ENCODE results near the gene FNDC11.

The FNDC11 gene

DNA sequence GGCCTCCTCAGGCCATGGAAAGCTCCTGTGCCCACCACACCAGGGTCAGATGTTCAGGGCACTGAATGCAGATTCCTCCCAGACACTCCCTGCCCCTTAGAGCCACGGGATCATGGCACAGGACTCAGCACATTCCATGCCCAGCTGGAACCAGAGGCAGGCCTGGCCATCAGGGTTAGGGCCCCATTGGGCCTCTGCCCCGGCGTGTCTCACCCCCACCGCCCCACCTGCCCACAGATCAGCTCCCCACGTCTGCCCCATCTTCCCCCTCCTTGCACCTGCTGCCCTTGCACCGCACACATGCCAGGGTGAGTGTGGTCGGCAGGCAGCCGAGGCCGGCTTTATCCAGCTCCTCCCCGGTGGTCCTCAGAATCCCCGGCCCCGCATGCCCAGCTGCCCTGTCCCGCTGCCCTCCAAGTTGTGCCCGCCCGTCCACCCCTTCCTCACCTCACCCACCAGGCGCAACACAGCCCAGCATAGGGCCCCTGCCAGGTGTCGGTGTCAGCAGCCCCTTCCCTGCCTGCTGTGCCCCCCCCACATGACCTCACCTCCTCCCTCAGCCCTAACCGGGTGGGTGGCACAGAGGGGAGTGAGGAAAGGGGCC lies 4.2 kb upstream of the FNDC11 start:
- H3K27ac ChIP-seq = no peak overlapping the region
- no peak for TF ChIP-seq CTCF (IDR thresholded peaks at IDR 0.05)
- peaks cover 100% of the 10 kb centered on the region for H3K27me3 ChIP-seq
- H3K36me3 ChIP-seq = no peaks in the 10 kb centered on the region
- no peaks in the 10 kb centered on the region for H3K9me3 ChIP-seq
- H3K4me1 ChIP-seq (ENCODE audit: control insufficient read depth in 1 of 2, insufficient read depth in 1 of 2, low read depth in 1 of 2, low read length in 1 of 2) = peaks cover 9 to 17% of the 10 kb centered on the region in 2 experiments
- H3K4me3 ChIP-seq (ENCODE audit: low read depth in 1 of 2, low read length in 1 of 2) = no peak overlapping the region

GRCh38 chr20:63551068-63551467 lies 2.9 kb upstream of the FNDC11 start:
- Histone ChIP-seq H3K27me3 (peaks cover 100% of the 10 kb centered on the region), H3K4me1 (ENCODE audit: control insufficient read depth in 1 of 2, insufficient read depth in 1 of 2, low read depth in 1 of 2, low read length in 1 of 2) (peaks cover 9 to 17% of the 10 kb centered on the region in 2 experiments), H3K4me3 (ENCODE audit: low read depth in 1 of 2, low read length in 1 of 2) (no peak overlapping the region), H3K27ac (no peak overlapping the region), H3K36me3 (peaks cover 7% of the 10 kb centered on the region), H3K9me3 (no peaks in the 10 kb centered on the region)
- no peak for TF ChIP-seq CTCF (IDR thresholded peaks at IDR 0.05)

GRCh38 chr20:63552481-63553249 lies 1.3 kb upstream of the FNDC11 start:
- Histone ChIP-seq H3K4me1 (ENCODE audit: control insufficient read depth in 1 of 2, insufficient read depth in 1 of 2, low read depth in 1 of 2, low read length in 1 of 2) (peaks cover 9 to 17% of the 10 kb centered on the region in 2 experiments), H3K9me3 (no peaks in the 10 kb centered on the region), H3K27ac (no peak overlapping the region), H3K36me3 (peaks cover 22% of the 10 kb centered on the region), H3K27me3 (peaks cover 91% of the 10 kb centered on the region), H3K4me3 (ENCODE audit: low read depth in 1 of 2, low read length in 1 of 2) (peak overlapping the region in 1 of 2 experiments; percentile 55)
- no peak for TF ChIP-seq CTCF (IDR thresholded peaks at IDR 0.05)

DNA sequence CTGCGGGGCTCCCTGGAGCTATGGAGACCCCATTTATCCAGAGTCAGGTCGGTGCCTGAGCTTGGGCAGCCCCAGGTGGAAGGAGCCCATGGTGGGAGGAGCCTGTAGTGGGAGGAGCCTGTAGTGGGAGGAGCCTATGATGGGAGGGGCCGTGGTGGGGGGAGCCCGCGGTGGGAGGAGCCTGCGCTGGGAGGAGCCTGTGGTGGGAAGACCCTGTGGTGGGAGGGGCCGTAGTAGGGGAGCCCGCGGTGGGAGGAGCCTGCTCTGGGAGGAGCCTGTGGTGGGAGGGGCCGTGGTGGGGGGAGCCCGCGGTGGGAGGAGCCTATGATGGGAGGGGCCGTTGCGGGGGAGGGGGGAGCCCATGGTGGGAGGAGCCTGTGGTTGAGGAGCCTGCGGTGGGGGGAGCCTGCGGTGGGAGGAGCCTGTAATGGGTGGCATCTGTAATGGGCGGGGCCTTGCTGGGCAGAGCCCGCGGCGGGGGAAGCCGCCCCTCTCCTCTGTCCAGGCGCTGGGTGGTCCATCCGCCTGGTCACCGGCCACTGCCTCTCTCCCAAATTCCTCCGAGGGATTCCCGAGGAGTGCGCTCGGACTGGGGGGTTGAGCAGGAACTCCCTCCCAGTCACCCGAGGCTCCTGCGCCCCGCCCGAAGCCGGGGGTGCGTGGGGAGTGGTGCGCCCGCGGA lies 567 bp upstream of the FNDC11 start:
- Histone ChIP-seq H3K36me3 (peaks cover 29% of the 10 kb centered on the region), H3K27ac (peak overlapping the region; percentile 21), H3K4me1 (ENCODE audit: control insufficient read depth in 1 of 2, insufficient read depth in 1 of 2, low read depth in 1 of 2, low read length in 1 of 2) (peaks cover 9 to 17% of the 10 kb centered on the region in 2 experiments), H3K9me3 (no peaks in the 10 kb centered on the region), H3K27me3 (peaks cover 84% of the 10 kb centered on the region), H3K4me3 (ENCODE audit: low read depth in 1 of 2, low read length in 1 of 2) (peak overlapping the region; percentile 55 to 60)
- no peak for TF ChIP-seq CTCF (IDR thresholded peaks at IDR 0.05)

- peak overlapping the region; percentile 32 to 55 for H3K4me3 ChIP-seq (ENCODE audit: low read depth in 1 of 2, low read length in 1 of 2)
- H3K4me1 ChIP-seq (ENCODE audit: control insufficient read depth in 1 of 2, insufficient read depth in 1 of 2, low read depth in 1 of 2, low read length in 1 of 2) = peaks cover 9 to 17% of the 10 kb centered on the region in 2 experiments
- peaks cover 41% of the 10 kb centered on the region for H3K36me3 ChIP-seq
- H3K27me3 ChIP-seq = peaks cover 72% of the 10 kb centered on the region
- no peak for TF ChIP-seq CTCF (IDR thresholded peaks at IDR 0.05)
- H3K9me3 ChIP-seq = no peaks in the 10 kb centered on the region
- no peak overlapping the region for H3K27ac ChIP-seq
These were observed 661 bp downstream of the FNDC11 start for GRCh38 chr20:63554361-63555278.

Data from neutrophil (primary cell).